Pancreas (tissue), 10 donors: Measurements from ENCODE around the gene RNF130. TPM values are rescaled to one million over a fixed set of nuclear protein-coding genes. Genes with fewer than 3 reads are reported as not detected.
A peak's percentile ranks its signal among the peaks of the same experiment; 100 is the strongest.

Experiments
- ATAC-seq, 4 donors: fragments of 200-7000 bp; cut with Tn5 transposase; one replicate each; pipeline versions ENCODE4 v1.8.0 to v1.9.1; 2020; ENCODE audit warnings: mild to moderate bottlenecking in 4 of 4, moderate library complexity in 4 of 4
- DNase-seq, 6 donors: peaks; one replicate each; pipeline ENCODE4 v3.0.0-alpha.2; 2020
- FAIRE-seq: peaks from 2 replicates; lab custom pipeline; 2012; peaks lifted over from hg19 to GRCh38; lab: Jason Lieb, UNC
- H3K27ac ChIP-seq, 4 donors: fragments of 200-600 bp; sonication (generic); 1 replicate in 3 of 4; 2 replicates in 1 of 4; pipeline versions ENCODE4 v1.5.0 to v1.8.0; 2020
- H3K27me3 ChIP-seq, 4 donors: fragments of 200-600 bp; one replicate each; pipeline ENCODE4 v1.8.0; 2021
- H3K36me3 ChIP-seq, 3 donors: fragments of 200-600 bp; sonication (generic) in 1 of 3; one replicate each; pipeline versions ENCODE4 v1.5.0 to v1.8.0; 2020 to 2021
- H3K4me1 ChIP-seq, 3 donors: fragments of 200-600 bp; one replicate each; pipeline ENCODE4 v1.8.0; 2021
- H3K4me3 ChIP-seq, 4 donors: fragments of 200-600 bp; sonication (generic) in 2 of 4; one replicate each; pipeline versions ENCODE4 v1.5.0 to v1.8.0; 2020 to 2021
- H3K9me3 ChIP-seq, 4 donors: fragments of 200-600 bp; one replicate each; pipeline ENCODE4 v1.8.0; 2021
- CTCF ChIP-seq, 4 donors: fragments of 200-600 bp; sonication (generic) in 3 of 4; IDR thresholded peaks; one replicate each; pipeline versions ENCODE4 v1.5.0 to v1.8.0; 2021; ENCODE audit warnings: antibody characterized with exemption in 4 of 4
- WGBS, 2 donors: extraction: QIAGEN DNeasy Blood & Tissue Kit; methylation state at CpG; one replicate each; pipeline ENCODE4 v1.1.7; 2013; 5-methylcytosine and 5-hydroxymethylcytosine counted together
- intact Hi-C, 3 donors: fragments of 100-400 bp; cut with DNase I; formaldehyde crosslinking; loops; one replicate each; pipeline versions ENCODE4 v1.11.1 to v1.14.2; 2022
- polyA plus RNA-seq, 2 donors: library from polyadenylated mRNA; stranded (reverse); fragments of 200-250 nt; gene quantifications; one replicate each; pipeline ENCODE4 v1.2.3, GENCODE V29; 2013
- total RNA-seq, 6 donors: library from RNA; stranded (reverse); fragmentation: NEBNext Ultra II Directional in 4 of 6; extraction: Animal tissue kit (Norgen Biotek cat#: 25700) in 4 of 6; gene quantifications; one replicate each; pipeline versions ENCODE4 v1.2.1 to v1.2.4, GENCODE V29; 2021 to 2023
- donor health status: healthy with polysubstance abuse.
- donor health status: DM: no; HTN: no; CAD: no; lungs with moderate emphysema.
- donor health status: DM: no; HTN: no; CAD: no.
- donor health status: control.
- donor health status: control.
- donor health status: Bipolar disorder and iron deficiency.
- donor health status: DM: yes; HTN: yes; CAD: no.
- donor health status: DM: no; HTN: no; CAD: no.
- donor health status: DM: no; HTN: no; CAD: no.
- donor health status: DM: yes; HTN: yes; CAD: no.

Gene RNF130
- total and polyA plus RNA-seq, 8 donors, result 21.4 to 57.8 (median 37.8) TPM

- FAIRE-seq (no peak), DNase-seq (no peak), ATAC-seq (no peak)
- no peaks in the 10 kb centered on the region for H3K4me1 ChIP-seq
- WGBS, 2 donors, result 93% methylated on average over 7 of the region's 7 CpGs
- H3K27me3 ChIP-seq, result no peaks in the 10 kb centered on the region
- no peak for TF ChIP-seq CTCF (IDR thresholded peaks at IDR 0.05)
- H3K27ac ChIP-seq, result no peak overlapping the region
- no peaks in the 10 kb centered on the region for H3K9me3 ChIP-seq
- H3K4me3 ChIP-seq, result no peak overlapping the region
- intact Hi-C loops, result loop anchor here in 1 of 3 donors (10.0 kb wide), 1 partner anchor 45 kb away; no protein-coding TSS in a partner anchor
- peaks cover 0 to 10% (median 0%) of the 10 kb centered on the region in 3 donors for H3K36me3 ChIP-seq
Measured at GRCh38 chr5:180009581-180009980, 62.0 kb downstream of the RNF130 start.

GRCh38 chr5:180008433-180008832 is 63.1 kb downstream of the RNF130 start:
- H3K27me3 ChIP-seq, result no peaks in the 10 kb centered on the region
- no peaks in the 10 kb centered on the region for H3K4me1 ChIP-seq
- no peak for ATAC-seq
- H3K36me3 ChIP-seq, result peaks cover 0 to 10% (median 0%) of the 10 kb centered on the region in 3 donors
- no peak for DNase-seq
- FAIRE-seq, result no peak
- no peak overlapping the region for H3K27ac ChIP-seq
- no peaks in the 10 kb centered on the region for H3K9me3 ChIP-seq
- TF ChIP-seq CTCF (IDR thresholded peaks at IDR 0.05), result no peak
- H3K4me3 ChIP-seq, result no peak overlapping the region
- WGBS, 2 donors, result 93 to 98% methylated on average over 7 of the region's 7 CpGs
- intact Hi-C loops, result loop anchor here in 1 of 3 donors (10.0 kb wide), 1 partner anchor 46 kb away; no protein-coding TSS in a partner anchor

- H3K27me3 ChIP-seq, result no peaks in the 10 kb centered on the region
- no peaks in the 10 kb centered on the region for H3K9me3 ChIP-seq
- H3K36me3 ChIP-seq, result peaks cover 0 to 5% (median 0%) of the 10 kb centered on the region in 3 donors
- H3K27ac ChIP-seq, result no peak overlapping the region
- FAIRE-seq, result no peak
- TF ChIP-seq CTCF (IDR thresholded peaks at IDR 0.05), result no peak
- intact Hi-C loops, result loop anchor here in 1 of 3 donors (10.0 kb wide), 1 partner anchor 47 kb away; no protein-coding TSS in a partner anchor
- DNase-seq, result no peak
- 76 to 77% methylated on average over 8 of the region's 8 CpGs for WGBS, 2 donors
- H3K4me3 ChIP-seq, result no peak overlapping the region
- H3K4me1 ChIP-seq, result no peaks in the 10 kb centered on the region
- peak in 3 of 4 donors; percentile 29 to 84 (median 83) for ATAC-seq
Measured at GRCh38 chr5:180007582-180007981, 64.0 kb downstream of the RNF130 start.

- intact Hi-C loops, result loop anchor here in 1 of 3 donors (10.0 kb wide), 1 partner anchor 49 kb away; no protein-coding TSS in a partner anchor
- Histone ChIP-seq H3K36me3 (no peaks in the 10 kb centered on the region), H3K4me1 (no peaks in the 10 kb centered on the region), H3K9me3 (no peaks in the 10 kb centered on the region), H3K27ac (no peak overlapping the region), H3K4me3 (no peak overlapping the region), H3K27me3 (no peaks in the 10 kb centered on the region)
- FAIRE-seq (no peak), DNase-seq (no peak), ATAC-seq (no peak)
- TF ChIP-seq CTCF (IDR thresholded peaks at IDR 0.05), result no peak
Measured at GRCh38 chr5:180006141-180006540, 65.4 kb downstream of the RNF130 start.

GRCh38 chr5:180003127-180003526 is 68.4 kb downstream of the RNF130 start:
- 41 to 57% methylated on average over 7 of the region's 7 CpGs for WGBS, 2 donors
- intact Hi-C loops, result loop anchor here in 1 of 3 donors (10.0 kb wide), 1 partner anchor 52 kb away; no protein-coding TSS in a partner anchor
- ATAC-seq (peak; percentile 53 to 72 (median 63)), DNase-seq (no peak), FAIRE-seq (no peak)
- H3K36me3 ChIP-seq, result no peaks in the 10 kb centered on the region
- H3K4me1 ChIP-seq, result no peaks in the 10 kb centered on the region
- H3K4me3 ChIP-seq, result no peak overlapping the region
- no peaks in the 10 kb centered on the region for H3K9me3 ChIP-seq
- TF ChIP-seq CTCF (IDR thresholded peaks at IDR 0.05), result no peak
- H3K27me3 ChIP-seq, result no peaks in the 10 kb centered on the region
- no peak overlapping the region for H3K27ac ChIP-seq
